Measurements from ENCODE around the gene SFMBT2. TPM values are rescaled to one million over a fixed set of nuclear protein-coding genes. Genes with fewer than 3 reads are reported as not detected.

The SFMBT2 gene
- total RNA-seq, 4 donors from 2014 or later, result 7.1 to 13.2 (median 9.0) TPM

- TF ChIP-seq CTCF (IDR thresholded peaks at IDR 0.05) (no peak), POLR2A (IDR thresholded peaks at IDR 0.05) (no peak)
- intact Hi-C loops (cut with DNase I), result no loop called here
- DNase-seq, result no peak
- H3K27me3 ChIP-seq, result no peaks in the 10 kb centered on the region
- peaks cover 4 to 5% of the 10 kb centered on the region in 2 donors for H3K4me1 ChIP-seq
- no peak overlapping the region for H3K27ac ChIP-seq
- H3K4me3 ChIP-seq (replicated peaks in 1 of 3), result no peak overlapping the region
- H3K36me3 ChIP-seq, result no peaks in the 10 kb centered on the region
- WGBS, 2 donors, result 79 to 83% methylated on average over 8 of the region's 8 CpGs
- H3K9me3 ChIP-seq, result no peaks in the 10 kb centered on the region
These were observed 151.8 kb downstream of the SFMBT2 start for GRCh38 chr10:7258948-7259523.

GRCh38 chr10:7255517-7255916 lies 155.3 kb downstream of the SFMBT2 start:
- H3K27me3 ChIP-seq, result no peaks in the 10 kb centered on the region
- WGBS, 2 donors, result 93 to 95% methylated on average over 2 of the region's 2 CpGs
- H3K36me3 ChIP-seq, result no peaks in the 10 kb centered on the region
- H3K4me1 ChIP-seq, result peaks cover under 1% of the 10 kb centered on the region in 2 donors
- intact Hi-C loops (cut with DNase I), result no loop called here
- H3K4me3 ChIP-seq (replicated peaks in 1 of 3), result no peak overlapping the region
- H3K27ac ChIP-seq, result no peak overlapping the region
- no peak for DNase-seq
- no peaks in the 10 kb centered on the region for H3K9me3 ChIP-seq
- TF ChIP-seq CTCF (IDR thresholded peaks at IDR 0.05) (no peak), POLR2A (IDR thresholded peaks at IDR 0.05) (no peak)

GRCh38 chr10:7251696-7252465 lies 159.0 kb downstream of the SFMBT2 start:
- Histone ChIP-seq H3K9me3 (no peaks in the 10 kb centered on the region), H3K4me1 (no peaks in the 10 kb centered on the region), H3K4me3 (replicated peaks in 1 of 3) (no peak overlapping the region), H3K27me3 (no peaks in the 10 kb centered on the region), H3K36me3 (peaks cover 0 to 5% of the 10 kb centered on the region in 2 donors), H3K27ac (no peak overlapping the region)
- no peak for DNase-seq
- intact Hi-C loops (cut with DNase I), result no loop called here
- WGBS, 2 donors, result 81 to 87% methylated on average over 11 to 12 of the region's 12 CpGs
- no peak for TF ChIP-seq POLR2A (IDR thresholded peaks at IDR 0.05)
- TF ChIP-seq CTCF (IDR thresholded peaks at IDR 0.05), result no peak

GRCh38 chr10:7250236-7250635 lies 160.6 kb downstream of the SFMBT2 start:
- H3K36me3 ChIP-seq, result peaks cover 0 to 5% of the 10 kb centered on the region in 2 donors
- no peak for TF ChIP-seq POLR2A (IDR thresholded peaks at IDR 0.05)
- no peak for TF ChIP-seq CTCF (IDR thresholded peaks at IDR 0.05)
- intact Hi-C loops (cut with DNase I), result no loop called here
- no peaks in the 10 kb centered on the region for H3K27me3 ChIP-seq
- no peak overlapping the region for H3K4me3 ChIP-seq (replicated peaks in 1 of 3)
- no peak for DNase-seq
- no peaks in the 10 kb centered on the region for H3K9me3 ChIP-seq
- no peaks in the 10 kb centered on the region for H3K4me1 ChIP-seq
- H3K27ac ChIP-seq, result no peak overlapping the region
- 95% methylated on average over 5 of the region's 5 CpGs for WGBS, 2 donors

- Histone ChIP-seq H3K36me3 (peaks cover 0 to 5% of the 10 kb centered on the region in 2 donors), H3K27ac (no peak overlapping the region), H3K27me3 (no peaks in the 10 kb centered on the region), H3K4me3 (replicated peaks in 1 of 3) (no peak overlapping the region), H3K9me3 (no peaks in the 10 kb centered on the region), H3K4me1 (no peaks in the 10 kb centered on the region)
- intact Hi-C loops (cut with DNase I), result no loop called here
- 90 to 92% methylated on average over 11 of the region's 11 CpGs for WGBS, 2 donors
- TF ChIP-seq POLR2A (IDR thresholded peaks at IDR 0.05) (no peak), CTCF (IDR thresholded peaks at IDR 0.05) (no peak)
- DNase-seq, result no peak
These were observed 162.2 kb downstream of the SFMBT2 start for GRCh38 chr10:7248585-7249164.
